Measurements from ENCODE around the gene TBKBP1.

DNA sequence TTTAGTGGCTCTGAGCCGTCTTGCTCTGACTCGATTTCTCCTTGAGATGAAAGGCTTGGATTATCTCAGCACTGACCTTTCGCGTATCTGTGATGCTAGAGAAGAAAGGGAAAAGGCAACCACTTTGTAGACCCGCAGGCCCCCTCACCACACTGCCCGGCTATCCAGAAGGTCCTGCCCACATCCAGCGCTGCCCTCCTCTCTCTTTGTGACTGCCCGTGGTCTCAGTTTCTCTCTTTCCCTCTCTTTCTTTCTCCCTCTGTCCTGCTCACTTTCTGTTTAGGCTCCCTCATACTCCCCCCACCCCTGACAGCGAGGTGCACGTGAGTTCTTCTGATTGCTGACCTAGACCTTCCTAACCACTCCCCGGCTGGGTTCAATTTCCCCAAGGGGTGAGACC lies 26.2 kb downstream of the TBKBP1 start:
- TF ChIP-seq, protein P1, sequence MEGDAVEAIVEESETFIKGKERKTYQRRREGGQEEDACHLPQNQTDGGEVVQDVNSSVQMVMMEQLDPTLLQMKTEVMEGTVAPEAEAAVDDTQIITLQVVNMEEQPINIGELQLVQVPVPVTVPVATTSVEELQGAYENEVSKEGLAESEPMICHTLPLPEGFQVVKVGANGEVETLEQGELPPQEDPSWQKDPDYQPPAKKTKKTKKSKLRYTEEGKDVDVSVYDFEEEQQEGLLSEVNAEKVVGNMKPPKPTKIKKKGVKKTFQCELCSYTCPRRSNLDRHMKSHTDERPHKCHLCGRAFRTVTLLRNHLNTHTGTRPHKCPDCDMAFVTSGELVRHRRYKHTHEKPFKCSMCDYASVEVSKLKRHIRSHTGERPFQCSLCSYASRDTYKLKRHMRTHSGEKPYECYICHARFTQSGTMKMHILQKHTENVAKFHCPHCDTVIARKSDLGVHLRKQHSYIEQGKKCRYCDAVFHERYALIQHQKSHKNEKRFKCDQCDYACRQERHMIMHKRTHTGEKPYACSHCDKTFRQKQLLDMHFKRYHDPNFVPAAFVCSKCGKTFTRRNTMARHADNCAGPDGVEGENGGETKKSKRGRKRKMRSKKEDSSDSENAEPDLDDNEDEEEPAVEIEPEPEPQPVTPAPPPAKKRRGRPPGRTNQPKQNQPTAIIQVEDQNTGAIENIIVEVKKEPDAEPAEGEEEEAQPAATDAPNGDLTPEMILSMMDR (IDR thresholded peaks at IDR 0.05): no peak
- no peak for TF ChIP-seq POLR2A (IDR thresholded peaks at IDR 0.05)

All from breast epithelium (tissue), 3 donors.